SK-N-SH (cell line): ENCODE data around the gene DAB2IP. TPM values are rescaled to one million over a fixed set of nuclear protein-coding genes. Genes with fewer than 3 reads are reported as not detected.

ENCODE experiments used
- CTCF ChIA-PET: fragments of 300-600, 350-600 bp; formaldehyde crosslinking; extraction: SDS; loops from one replicate; lab custom pipeline; 2021; lab: Yijun Ruan, JAX
- POLR2A ChIA-PET: fragments of 350-600 bp; sonication (Branson Sonifier 250); formaldehyde crosslinking; extraction: SDS; loops from one replicate; lab custom pipeline; 2020; ENCODE audit warnings: antibody characterized with exemption, inconsistent platforms; lab: Yijun Ruan, JAX
- DNase-seq: peaks from one replicate; pipeline ENCODE4 v3.0.0; 2012
- H2AFZ ChIP-seq: fragments of 200-600 bp; sonication (generic); 2 replicates; pipeline ENCODE4 v1.8.1; 2016; ENCODE audit warnings: antibody characterized with exemption, mild to moderate bottlenecking, low read depth
- H3F3A ChIP-seq: fragments of 200-600 bp; sonication (generic); replicated peaks from 2 replicates; pipeline ENCODE3; 2016; ENCODE audit warnings: antibody characterized with exemption, mild to moderate bottlenecking; ENCODE audit not compliant: insufficient read depth
- H3K27ac ChIP-seq, 2 experiments: fragments of 200-500 bp in 1 of 2; fragments of 200-600 bp in 1 of 2; sonication (Bioruptor generic) in 1 of 2; sonication (generic), shearing (Covaris generic) in 1 of 2; 2 replicates each; pipeline versions ENCODE4 v1.5.1 to v1.6.1; 2014 to 2016; ENCODE audit warnings: low read depth in 2 of 2, inconsistent platforms in 1 of 2, low read length in 1 of 2, mild to moderate bottlenecking in 1 of 2, mixed read lengths in 1 of 2
- H3K27me3 ChIP-seq: fragments of 200-600 bp; sonication (generic), shearing (Covaris generic); 2 replicates; pipeline ENCODE4 v1.6.1; 2016; ENCODE audit warnings: mixed run types; ENCODE audit not compliant: insufficient read depth
- H3K36me3 ChIP-seq, 2 experiments: fragments of 200-500 bp in 1 of 2; fragments of 200-600 bp in 1 of 2; sonication (Bioruptor generic) in 1 of 2; sonication (generic) in 1 of 2; replicated peaks in 1 of 2; 2 replicates each; pipeline versions ENCODE3 to v1.5.1; 2014 to 2016; ENCODE audit warnings: low read length in 1 of 2, mild to moderate bottlenecking in 1 of 2; ENCODE audit not compliant: insufficient read depth in 2 of 2, control insufficient read depth in 1 of 2
- H3K4me1 ChIP-seq, 2 experiments: fragments of 200-500 bp in 1 of 2; fragments of 200-600 bp in 1 of 2; sonication (Bioruptor generic) in 1 of 2; sonication (generic), shearing (Covaris generic) in 1 of 2; 2 replicates each; pipeline versions ENCODE4 v1.5.1 to v1.6.1; 2014 to 2016; ENCODE audit warnings: low read depth in 1 of 2, low read length in 1 of 2, mixed run types in 1 of 2; ENCODE audit not compliant: insufficient read depth in 2 of 2, control insufficient read depth in 1 of 2
- H3K4me2 ChIP-seq: fragments of 200-600 bp; sonication (generic), shearing (Covaris generic); 2 replicates; pipeline ENCODE4 v1.6.1; 2017; ENCODE audit warnings: mixed run types
- H3K4me3 ChIP-seq, 2 experiments: fragments of 200-500 bp in 1 of 2; fragments of 200-600 bp in 1 of 2; sonication (Bioruptor generic) in 1 of 2; sonication (generic), shearing (Covaris generic) in 1 of 2; 2 replicates each; pipeline versions ENCODE4 v1.5.1 to v1.8.1; 2014 to 2016; ENCODE audit warnings: low read depth in 2 of 2, inconsistent platforms in 1 of 2, low read length in 1 of 2, mild to moderate bottlenecking in 1 of 2, mixed read lengths in 1 of 2, moderate library complexity in 1 of 2
- H3K79me2 ChIP-seq: fragments of 200-600 bp; sonication (generic); 2 replicates; pipeline ENCODE4 v1.8.1; 2017; ENCODE audit warnings: mild to moderate bottlenecking; ENCODE audit not compliant: insufficient read depth
- H3K9ac ChIP-seq: fragments of 200-600 bp; sonication (generic); 2 replicates; pipeline ENCODE4 v1.6.1; 2017; ENCODE audit warnings: mixed run types
- H3K9me2 ChIP-seq: fragments of 200-600 bp; sonication (generic); 2 replicates; pipeline ENCODE4 v1.6.1; 2017; ENCODE audit warnings: mixed run types
- H3K9me3 ChIP-seq: fragments of 200-600 bp; sonication (generic); 2 replicates; pipeline ENCODE4 v1.6.1; 2017; ENCODE audit warnings: mixed run types, mild to moderate bottlenecking, moderate library complexity
- H4K20me1 ChIP-seq: fragments of 200-600 bp; sonication (generic); 2 replicates; pipeline ENCODE4 v1.6.1; 2017; ENCODE audit warnings: mild to moderate bottlenecking, mixed run types; ENCODE audit not compliant: insufficient read depth
- CHD2 ChIP-seq: fragments of 150-350 bp; IDR thresholded peaks from 2 replicates; pipeline ENCODE4 v1.6.1; 2018; ENCODE audit warnings: low read length; ENCODE audit not compliant: partially characterized antibody
- EP300 ChIP-seq, 2 experiments: IDR thresholded peaks; 2 replicates each; pipeline versions ENCODE4 v1.4.0 to v1.6.1; 2012; ENCODE audit warnings: borderline replicate concordance in 1 of 2, low read depth in 1 of 2, low read length in 1 of 2
- FOSL2 ChIP-seq: IDR thresholded peaks from 2 replicates; pipeline ENCODE4 v1.4.0; 2012; ENCODE audit warnings: low read depth, mild to moderate bottlenecking, moderate library complexity, borderline replicate concordance
- FOXJ3 ChIP-seq: sonication (generic); formaldehyde crosslinking; IDR thresholded peaks from 2 replicates; pipeline ENCODE4 v1.5.1; 2020; ENCODE audit warnings: mild to moderate bottlenecking, missing genetic modification reagents
- JUND ChIP-seq: IDR thresholded peaks from 2 replicates; pipeline ENCODE4 v1.4.0; 2012
- MEF2A ChIP-seq: IDR thresholded peaks from 2 replicates; pipeline ENCODE4 v1.4.0; 2012; ENCODE audit warnings: low read depth, borderline replicate concordance
- NFIC ChIP-seq: IDR thresholded peaks from 2 replicates; pipeline ENCODE4 v1.4.0; 2012; ENCODE audit warnings: borderline replicate concordance
- NRF1 ChIP-seq: IDR thresholded peaks from 2 replicates; pipeline ENCODE4 v1.6.1; 2012; ENCODE audit warnings: low read depth, mild to moderate bottlenecking, low read length
- PBX3 ChIP-seq: IDR thresholded peaks from 2 replicates; pipeline ENCODE4; 2012
- POLR2AphosphoS5 ChIP-seq: IDR thresholded peaks from 2 replicates; pipeline ENCODE4 v1.6.1; 2012; ENCODE audit warnings: low read depth, low read length
- RCOR1 ChIP-seq: fragments of 150-350 bp; IDR thresholded peaks from 2 replicates; pipeline ENCODE4 v1.6.1; 2017; ENCODE audit warnings: antibody characterized with exemption, low read length
- RFX5 ChIP-seq: IDR thresholded peaks from 2 replicates; pipeline ENCODE4 v1.6.1; 2012; ENCODE audit warnings: mild to moderate bottlenecking, improper control_type of control experiment, low read length
- TCF12 ChIP-seq: IDR thresholded peaks from 2 replicates; pipeline ENCODE4 v1.4.0; 2012
- TEAD4 ChIP-seq: IDR thresholded peaks from 2 replicates; pipeline ENCODE4 v1.4.0; 2012; ENCODE audit warnings: mild to moderate bottlenecking, borderline replicate concordance; ENCODE audit not compliant: insufficient read depth
- USF1 ChIP-seq: IDR thresholded peaks from 2 replicates; pipeline ENCODE4 v1.4.0; 2012; ENCODE audit warnings: low read depth, borderline replicate concordance
- WGBS: methylation state at CpG from one replicate; pipeline ENCODE4 v1.1.6; 2017; ENCODE audit warnings: low lambda C conversion rate; 5-methylcytosine and 5-hydroxymethylcytosine counted together
- polyA plus RNA-seq, 3 experiments: library from polyadenylated mRNA; depleted of rRNA; stranded (reverse); fragments of >200 nt; gene quantifications; 2 replicates each; pipeline ENCODE4 v1.2.3, GENCODE V29; 2012
- TF ChIP-seq, protein P1 (sequence below): IDR thresholded peaks from 2 replicates; pipeline ENCODE4 v1.4.0; 2012; ENCODE audit warnings: low read depth

The DAB2IP gene
- polyA plus RNA-seq, 1 of the 3 experiments (the other 2 are of a cell fraction) = 21.4 TPM

GRCh38 chr9:121765021-121765950, 113.9 kb downstream of the DAB2IP start:
- Histone ChIP-seq H3K9me3 (no peaks in the 10 kb centered on the region), H3K4me3 (no peak overlapping the region), H2AFZ (no peak overlapping the region), H3K27ac (peak overlapping the region; percentile 50 to 91), H3F3A (peaks cover 12% of the 10 kb centered on the region), H4K20me1 (no peaks in the 10 kb centered on the region), H3K4me2 (peak overlapping the region; percentile 70), H3K9me2 (no peaks in the 10 kb centered on the region), H3K79me2 (peaks cover 5% of the 10 kb centered on the region; the same call in 1 of the 2 replicates), H3K27me3 (no peaks in the 10 kb centered on the region), H3K9ac (peak overlapping the region; percentile 53), H3K4me1 (peaks cover 8 to 30% of the 10 kb centered on the region in 2 experiments; a peak in 3 of 4 replicates), H3K36me3 (peaks cover 22 to 48% of the 10 kb centered on the region in 2 experiments)
- 64% methylated on average over 7 of the region's 8 CpGs for WGBS
- CTCF ChIA-PET = interaction anchor here (0.9 kb wide), 1 partner anchor 82 kb away, joined by 3 read pairs; no protein-coding TSS in a partner anchor
- POLR2A ChIA-PET = no interaction called here
- peak; percentile 48 for DNase-seq
- TF ChIP-seq MEF2A = no peak
- TF ChIP-seq JUND = peak; percentile 84
- TF ChIP-seq TEAD4 = peak; percentile 50; the same call in 1 of the 2 replicates
- TF ChIP-seq TCF12 = peak; percentile 92
- TF ChIP-seq CHD2 = peak; percentile 89
- peak; percentile 78 for TF ChIP-seq FOSL2
- no peak for TF ChIP-seq RCOR1
- peak; percentile 88 for TF ChIP-seq PBX3
- TF ChIP-seq USF1 = peak; percentile 67; the same call in 1 of the 2 replicates
- peak; percentile 45; the same call in 1 of the 2 replicates for TF ChIP-seq NFIC
- no peak for TF ChIP-seq FOXJ3
- TF ChIP-seq RFX5 = no peak
- TF ChIP-seq EP300 (IDR thresholded peaks at IDR 0.05; ENCODE audit: borderline replicate concordance in 1 of 2, low read depth in 1 of 2, low read length in 1 of 2) = peak in 1 of 2 experiments; percentile 88; a peak in 1 of 4 replicates
- TF ChIP-seq NRF1 = no peak
- TF ChIP-seq POLR2AphosphoS5 = peak; percentile 21; the same call in 1 of the 2 replicates
- TF ChIP-seq, protein P1, sequence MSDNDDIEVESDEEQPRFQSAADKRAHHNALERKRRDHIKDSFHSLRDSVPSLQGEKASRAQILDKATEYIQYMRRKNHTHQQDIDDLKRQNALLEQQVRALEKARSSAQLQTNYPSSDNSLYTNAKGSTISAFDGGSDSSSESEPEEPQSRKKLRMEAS = peak; percentile 53; the same call in 1 of the 2 replicates
- TF ChIP-seq, all 33 proteins: peak for 11
